COLO668 (cell line): ENCODE measurements around the gene CD164.
"Not testable (repeated sequence)": the region's sequence is repeated elsewhere in the genome, so short reads cannot be mapped to it uniquely, and the experiment has no call there.

Source experiments
- DNase-seq: peaks from one replicate; lab custom pipeline; 2025; ENCODE audit not compliant: unreplicated experiment; lab: John Stamatoyannopoulos, UW

The CD164 gene

GRCh38 chr6:109344226-109344625 is 38.0 kb downstream of the CD164 start:
- no peak for DNase-seq

GRCh38 chr6:109343518-109343917 is 38.7 kb downstream of the CD164 start:
- DNase-seq, result no peak

GRCh38 chr6:109342911-109343310 is 39.4 kb downstream of the CD164 start:
- DNase-seq, result no peak

GRCh38 chr6:109342506-109342905 is 39.8 kb downstream of the CD164 start:
- no peak for DNase-seq

GRCh38 chr6:109340811-109341210 is 41.5 kb downstream of the CD164 start:
- no peak for DNase-seq

- DNase-seq, result no peak
Observed at GRCh38 chr6:109339906-109340678, 42.2 kb downstream of the CD164 start.

- no peak for DNase-seq
Observed at GRCh38 chr6:109336221-109336961, 45.9 kb downstream of the CD164 start.

- DNase-seq, result not testable (repeated sequence)
Observed at GRCh38 chr6:109333870-109334269, 48.4 kb downstream of the CD164 start.

- DNase-seq, result no peak
Observed at GRCh38 chr6:109332748-109333147, 49.5 kb downstream of the CD164 start.

GRCh38 chr6:109331081-109331480 is 51.2 kb downstream of the CD164 start:
- DNase-seq, result no peak

GRCh38 chr6:109330263-109330662 is 52.0 kb downstream of the CD164 start:
- DNase-seq, result no peak

GRCh38 chr6:109328629-109329028 is 53.6 kb downstream of the CD164 start:
- DNase-seq, result no peak

GRCh38 chr6:109327959-109328358 is 54.3 kb downstream of the CD164 start:
- no peak for DNase-seq

GRCh38 chr6:109327491-109327890 is 54.8 kb downstream of the CD164 start:
- no peak for DNase-seq

GRCh38 chr6:109326351-109326750 is 55.9 kb downstream of the CD164 start:
- no peak for DNase-seq

GRCh38 chr6:109325400-109325801 is 56.9 kb downstream of the CD164 start:
- no peak for DNase-seq

- no peak for DNase-seq
Observed at GRCh38 chr6:109323241-109323640, 59.0 kb downstream of the CD164 start.

GRCh38 chr6:109322825-109323224 is 59.4 kb downstream of the CD164 start:
- DNase-seq, result no peak

- no peak for DNase-seq
Observed at GRCh38 chr6:109321752-109322151, 60.5 kb downstream of the CD164 start.

- no peak for DNase-seq
Observed at GRCh38 chr6:109320072-109320471, 62.2 kb downstream of the CD164 start.

GRCh38 chr6:109318328-109318876 is 63.9 kb downstream of the CD164 start:
- peak; percentile 77 for DNase-seq

GRCh38 chr6:109316909-109317308 is 65.4 kb downstream of the CD164 start:
- DNase-seq, result no peak
